Thymus (tissue), 11 donors: Measurements from ENCODE around the gene RGS11. TPM values are rescaled to one million over a fixed set of nuclear protein-coding genes. Genes with fewer than 3 reads are reported as not detected.

Experiments used
- DNase-seq, 9 donors: peaks; one replicate each; pipeline ENCODE4 v3.0.0-alpha.2; 2013; ENCODE audit warnings: low spot score in 9 of 9, low read depth in 6 of 9, missing footprints in 1 of 9
- H3K27ac ChIP-seq, 2 donors: one replicate each; pipeline ENCODE4 v1.5.1; 2013; ENCODE audit warnings: control low read depth in 1 of 2, low read depth in 1 of 2, low read length in 1 of 2, mild to moderate bottlenecking in 1 of 2, moderate library complexity in 1 of 2
- H3K27me3 ChIP-seq, 2 donors: one replicate each; pipeline ENCODE4 v1.5.1; 2013; ENCODE audit warnings: low read length in 1 of 2; ENCODE audit not compliant: control insufficient read depth in 2 of 2, insufficient read depth in 1 of 2
- H3K36me3 ChIP-seq, 2 donors: one replicate each; pipeline ENCODE4 v1.5.1; 2013; ENCODE audit warnings: low read length in 1 of 2, mild to moderate bottlenecking in 1 of 2, moderate library complexity in 1 of 2; ENCODE audit not compliant: control insufficient read depth in 2 of 2, insufficient read depth in 2 of 2
- H3K4me1 ChIP-seq, 2 donors: one replicate each; pipeline ENCODE4 v1.5.1; 2013; ENCODE audit warnings: low read length in 2 of 2; ENCODE audit not compliant: control insufficient read depth in 2 of 2, insufficient read depth in 2 of 2
- H3K4me3 ChIP-seq, 2 donors: one replicate each; pipeline ENCODE4 v1.5.1; 2013; ENCODE audit warnings: low read length in 2 of 2, control low read depth in 1 of 2, mild to moderate bottlenecking in 1 of 2
- H3K9me3 ChIP-seq, 2 donors: one replicate each; pipeline ENCODE4 v1.5.1; 2013; ENCODE audit warnings: low read length in 1 of 2, mild to moderate bottlenecking in 1 of 2; ENCODE audit not compliant: control insufficient read depth in 2 of 2, insufficient read depth in 1 of 2
- WGBS: extraction: QIAGEN DNeasy Blood & Tissue Kit; methylation state at CpG from one replicate; pipeline ENCODE4 v1.1.7; 2013; 5-methylcytosine and 5-hydroxymethylcytosine counted together
- polyA plus RNA-seq: library from polyadenylated mRNA; stranded (reverse); fragments of 200-250 nt; gene quantifications from one replicate; pipeline ENCODE4 v1.2.3, GENCODE V29; 2013
- total RNA-seq: library from RNA; stranded (reverse); fragments of 120-200 nt; gene quantifications from one replicate; pipeline ENCODE4 v1.2.4, GENCODE V29; 2013
- donor health status: healthy.

The RGS11 gene
- total and polyA plus RNA-seq, 2 donors: 1.3 TPM; not detected in 1

- H3K27me3 ChIP-seq: no peaks in the 10 kb centered on the region
- peaks cover 47 to 50% of the 10 kb centered on the region in 2 donors for H3K36me3 ChIP-seq
- no peak overlapping the region for H3K27ac ChIP-seq
- 94% methylated on average over 19 of the region's 19 CpGs for WGBS
- DNase-seq: no peak
- H3K4me1 ChIP-seq: peaks cover 4 to 12% of the 10 kb centered on the region in 2 donors
- H3K9me3 ChIP-seq: no peaks in the 10 kb centered on the region
- H3K4me3 ChIP-seq: no peak overlapping the region
Measured at GRCh38 chr16:316741-317464, 41.2 kb upstream of the RGS11 start.

GRCh38 chr16:314795-315299, 39.1 kb upstream of the RGS11 start:
- Histone ChIP-seq H3K4me1 (peaks cover 4 to 15% of the 10 kb centered on the region in 2 donors), H3K27me3 (no peaks in the 10 kb centered on the region), H3K4me3 (no peak overlapping the region), H3K36me3 (peaks cover 52 to 54% of the 10 kb centered on the region in 2 donors), H3K27ac (no peak overlapping the region), H3K9me3 (no peaks in the 10 kb centered on the region)
- 93% methylated on average over 14 of the region's 14 CpGs for WGBS
- no peak for DNase-seq

- no peak overlapping the region for H3K27ac ChIP-seq
- no peaks in the 10 kb centered on the region for H3K27me3 ChIP-seq
- H3K9me3 ChIP-seq: no peaks in the 10 kb centered on the region
- peaks cover 47 to 54% of the 10 kb centered on the region in 2 donors for H3K36me3 ChIP-seq
- WGBS: 97% methylated on average over 16 of the region's 16 CpGs
- H3K4me1 ChIP-seq: peaks cover 4 to 19% of the 10 kb centered on the region in 2 donors
- H3K4me3 ChIP-seq: no peak overlapping the region
- no peak for DNase-seq
Measured at GRCh38 chr16:314351-314750, 38.6 kb upstream of the RGS11 start.

GRCh38 chr16:311725-312124, 36.0 kb upstream of the RGS11 start:
- DNase-seq: no peak
- Histone ChIP-seq H3K27ac (no peak overlapping the region), H3K27me3 (no peaks in the 10 kb centered on the region), H3K4me3 (no peak overlapping the region), H3K36me3 (peaks cover 48 to 60% of the 10 kb centered on the region in 2 donors), H3K9me3 (no peaks in the 10 kb centered on the region), H3K4me1 (peaks cover 4 to 32% of the 10 kb centered on the region in 2 donors)
- WGBS: 98% methylated on average over 15 of the region's 15 CpGs

GRCh38 chr16:309476-309875, 33.7 kb upstream of the RGS11 start:
- WGBS: 60% methylated on average over 7 of the region's 7 CpGs
- no peak overlapping the region for H3K4me3 ChIP-seq
- no peak overlapping the region for H3K27ac ChIP-seq
- no peaks in the 10 kb centered on the region for H3K9me3 ChIP-seq
- no peaks in the 10 kb centered on the region for H3K27me3 ChIP-seq
- H3K36me3 ChIP-seq: peaks cover 48 to 73% of the 10 kb centered on the region in 2 donors
- peaks cover 4 to 32% of the 10 kb centered on the region in 2 donors for H3K4me1 ChIP-seq
- peak in 6 of 9 donors; percentile 21 to 75 (median 41) for DNase-seq

GRCh38 chr16:307691-308312, 32.1 kb upstream of the RGS11 start:
- H3K4me1 ChIP-seq: peaks cover 4 to 32% of the 10 kb centered on the region in 2 donors
- no peak overlapping the region for H3K27ac ChIP-seq
- peaks cover 39 to 72% of the 10 kb centered on the region in 2 donors for H3K36me3 ChIP-seq
- 94% methylated on average over 21 of the region's 21 CpGs for WGBS
- H3K4me3 ChIP-seq: no peak overlapping the region
- no peaks in the 10 kb centered on the region for H3K9me3 ChIP-seq
- no peaks in the 10 kb centered on the region for H3K27me3 ChIP-seq
- peak in 1 of 9 donors; percentile 19 for DNase-seq

- peak in 1 of 9 donors; percentile 22 for DNase-seq
- H3K27me3 ChIP-seq: no peaks in the 10 kb centered on the region
- H3K4me3 ChIP-seq: no peak overlapping the region
- no peaks in the 10 kb centered on the region for H3K9me3 ChIP-seq
- 96% methylated on average over 17 of the region's 17 CpGs for WGBS
- no peak overlapping the region for H3K27ac ChIP-seq
- peaks cover 41 to 68% of the 10 kb centered on the region in 2 donors for H3K36me3 ChIP-seq
- H3K4me1 ChIP-seq: peaks cover 0 to 28% of the 10 kb centered on the region in 2 donors
Measured at GRCh38 chr16:306911-307370, 31.2 kb upstream of the RGS11 start.

- 92% methylated on average over 19 of the region's 19 CpGs for WGBS
- peaks cover 37 to 63% of the 10 kb centered on the region in 2 donors for H3K36me3 ChIP-seq
- no peak for DNase-seq
- H3K9me3 ChIP-seq: no peaks in the 10 kb centered on the region
- H3K27ac ChIP-seq: no peak overlapping the region
- peaks cover 0 to 28% of the 10 kb centered on the region in 2 donors for H3K4me1 ChIP-seq
- no peak overlapping the region for H3K4me3 ChIP-seq
- no peaks in the 10 kb centered on the region for H3K27me3 ChIP-seq
Measured at GRCh38 chr16:305916-306626, 30.3 kb upstream of the RGS11 start.
